Measurements from ENCODE around the gene INPP4B.

The INPP4B gene

DNA sequence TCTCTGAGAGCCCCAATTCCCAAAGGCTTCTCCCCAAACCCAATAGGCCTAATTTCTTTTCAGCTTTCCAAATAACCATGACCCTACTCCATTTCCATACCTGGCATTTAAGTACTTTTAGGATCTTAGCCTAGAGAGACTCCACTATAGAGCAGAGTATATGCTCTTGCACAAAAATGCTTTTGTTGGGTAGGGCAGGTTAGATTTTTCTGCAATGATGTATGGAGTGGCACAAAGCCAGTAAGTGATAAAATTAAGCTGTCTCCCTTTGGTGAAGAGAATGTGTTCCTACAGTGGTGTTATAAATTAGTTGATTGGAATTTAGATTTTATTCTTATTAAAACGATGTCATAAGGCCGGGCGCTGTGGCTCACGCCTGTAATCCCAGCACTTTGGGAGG lies 124.9 kb downstream of the INPP4B start:
- DNase-seq, result no peak

DNA sequence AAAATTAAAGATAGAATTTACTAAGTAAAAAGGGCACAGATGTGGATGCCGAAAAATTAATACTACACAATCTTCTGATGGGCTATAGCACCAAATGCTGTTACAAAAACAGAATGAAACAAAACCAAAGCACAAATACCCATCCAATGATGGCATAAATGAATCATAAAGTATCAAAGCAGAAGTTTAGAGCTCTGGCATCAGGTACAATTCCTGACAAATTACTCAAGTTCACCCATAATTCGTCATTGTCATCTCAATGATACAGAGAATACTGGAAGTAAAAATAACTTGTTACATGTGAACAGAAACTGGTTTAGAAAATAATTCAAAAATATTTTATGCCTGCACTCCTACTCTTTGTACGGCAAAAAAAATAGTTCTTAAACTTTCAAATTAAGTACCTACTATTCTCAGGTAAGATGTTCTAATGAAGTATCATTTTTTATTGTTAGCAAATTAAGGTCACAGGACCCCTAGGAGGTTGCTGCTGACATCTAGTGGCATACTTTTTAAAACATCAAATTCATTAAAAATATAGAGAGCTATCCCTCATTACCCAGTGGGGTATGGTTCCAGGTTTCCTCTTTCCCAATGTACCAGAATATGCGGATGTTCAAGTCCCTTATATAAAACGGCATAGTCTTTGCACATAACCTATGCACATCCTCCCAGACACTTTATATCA lies 126.1 kb downstream of the INPP4B start:
- no peak for DNase-seq

DNA sequence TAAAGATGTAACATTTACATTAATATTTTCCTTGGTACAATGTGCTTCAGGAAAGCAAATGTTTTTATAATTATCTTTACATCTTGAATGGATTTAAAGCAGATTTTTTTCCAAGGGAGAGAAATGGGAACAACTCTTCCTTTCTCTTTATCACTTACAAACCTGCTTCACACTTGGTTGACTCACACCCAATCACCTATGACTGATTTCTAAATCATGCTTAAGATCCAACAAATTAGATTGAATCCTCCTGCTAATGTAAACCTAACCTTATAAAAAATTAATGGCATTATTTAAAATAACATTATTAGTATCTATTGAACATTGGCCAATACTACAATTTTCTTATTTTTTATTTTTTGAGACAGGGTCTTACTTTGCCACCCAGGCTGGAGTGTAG lies 127.1 kb downstream of the INPP4B start:
- DNase-seq, result no peak

DNA sequence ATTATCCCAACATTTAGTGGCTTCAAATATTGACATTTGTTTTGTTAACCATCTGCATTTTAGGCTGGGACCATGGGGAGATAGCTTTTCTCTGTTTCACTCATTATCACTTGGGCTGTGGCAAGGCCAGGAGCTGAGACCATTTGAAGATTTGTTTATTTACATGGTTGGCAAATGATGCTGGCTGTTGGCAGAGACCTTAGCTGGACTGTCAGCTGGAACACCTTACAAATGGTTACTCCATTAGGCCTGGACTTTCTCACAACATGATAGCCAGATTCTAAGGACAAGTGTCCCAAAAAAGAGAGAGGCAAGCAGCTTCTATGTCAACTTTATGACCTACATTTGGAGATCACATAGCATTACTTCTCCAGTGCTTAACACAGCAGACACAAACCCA lies 130.4 kb downstream of the INPP4B start:
- no peak for DNase-seq

DNA sequence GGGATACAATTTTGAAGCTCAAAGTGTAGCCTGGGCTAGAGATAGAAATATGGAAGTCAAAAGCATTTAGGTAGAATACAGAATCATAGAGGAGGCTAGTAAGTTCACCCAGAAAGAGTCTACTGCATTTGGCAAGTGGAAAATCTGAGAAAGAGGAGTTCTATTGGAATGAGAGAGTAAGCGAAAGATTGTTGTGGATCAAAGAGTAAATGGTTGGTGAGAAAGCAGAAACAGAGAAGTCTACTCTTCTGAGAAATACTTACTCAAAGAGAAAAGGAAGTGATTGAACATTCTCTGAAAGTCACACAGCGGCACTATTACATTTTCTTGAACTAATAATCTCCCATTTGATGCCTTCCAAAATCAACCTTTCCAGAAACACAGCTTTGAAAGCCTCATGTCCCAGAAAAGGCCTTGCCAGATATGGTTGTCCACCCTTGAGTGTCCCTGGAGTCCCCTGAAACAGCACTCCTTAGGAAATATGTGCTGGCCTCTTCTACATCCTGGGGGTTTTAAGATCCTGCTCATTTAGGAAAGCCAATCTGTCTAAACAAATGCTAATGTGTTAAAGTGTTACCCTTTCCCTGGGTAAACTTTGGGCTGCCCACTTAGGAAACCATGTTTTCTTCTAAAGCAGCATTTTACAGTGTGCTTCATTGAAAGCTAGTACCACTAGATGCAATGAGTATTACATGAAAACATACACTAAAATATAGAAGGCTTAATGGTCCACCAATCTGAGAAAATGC lies 132.6 kb downstream of the INPP4B start:
- DNase-seq, result no peak

DNA sequence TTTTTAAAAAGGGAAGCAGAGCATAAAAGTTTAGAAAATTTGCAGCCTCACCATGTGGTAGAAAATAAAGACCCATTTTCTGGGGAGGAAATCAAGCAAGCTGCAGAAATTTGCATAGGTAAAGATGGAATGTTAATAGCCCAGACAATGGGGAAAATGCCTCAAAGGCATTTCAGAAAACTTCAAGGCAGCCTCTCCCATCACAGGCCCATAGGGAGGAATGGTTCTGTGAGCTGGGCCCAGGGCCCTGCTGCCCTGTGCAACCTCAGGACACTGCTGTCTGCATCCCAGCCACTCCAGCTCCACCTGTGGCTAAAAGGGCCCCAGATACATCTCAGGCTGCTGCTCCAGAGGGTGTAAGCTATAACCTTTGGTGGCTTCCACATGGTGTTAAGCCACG lies 137.9 kb downstream of the INPP4B start:
- no peak for DNase-seq

DNA sequence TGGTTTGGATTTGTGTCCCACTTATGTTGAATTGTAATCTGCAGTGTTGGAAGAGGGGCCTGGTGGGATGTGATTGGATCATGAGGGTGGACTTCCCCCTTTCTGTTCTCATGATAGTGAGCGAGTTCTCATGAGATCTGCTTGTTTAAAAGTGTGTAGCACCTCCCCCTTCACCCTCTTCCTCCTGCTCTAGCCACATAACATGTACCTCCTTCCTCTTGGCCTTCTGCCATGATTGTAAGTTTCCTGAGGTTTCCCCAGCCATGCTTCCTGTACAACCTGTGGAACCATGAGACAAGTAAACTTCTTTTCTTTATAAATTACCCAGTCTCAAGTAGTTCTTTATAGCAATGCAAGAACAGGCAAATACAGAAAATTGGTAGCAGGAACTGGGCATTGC lies 138.7 kb downstream of the INPP4B start:
- DNase-seq, result no peak

DNA sequence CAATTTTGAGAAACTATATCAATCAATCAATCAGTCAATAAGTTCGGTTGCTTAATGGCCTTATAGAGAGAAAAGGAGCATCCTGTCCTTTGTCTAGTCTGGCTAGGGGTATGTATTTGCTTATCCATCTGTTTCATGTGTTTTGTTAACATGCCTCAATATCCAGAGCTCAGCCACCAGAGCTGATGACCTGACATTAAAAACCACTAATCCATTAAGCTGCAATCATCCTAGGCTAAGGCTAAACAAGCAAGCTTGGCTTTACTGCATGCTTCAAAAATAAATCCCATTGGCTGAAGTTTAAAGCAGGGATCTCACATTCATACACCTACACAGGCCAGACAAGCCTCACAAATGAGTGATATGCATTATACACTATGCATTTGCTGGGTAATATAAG lies 139.7 kb downstream of the INPP4B start:
- no peak for DNase-seq

DNA sequence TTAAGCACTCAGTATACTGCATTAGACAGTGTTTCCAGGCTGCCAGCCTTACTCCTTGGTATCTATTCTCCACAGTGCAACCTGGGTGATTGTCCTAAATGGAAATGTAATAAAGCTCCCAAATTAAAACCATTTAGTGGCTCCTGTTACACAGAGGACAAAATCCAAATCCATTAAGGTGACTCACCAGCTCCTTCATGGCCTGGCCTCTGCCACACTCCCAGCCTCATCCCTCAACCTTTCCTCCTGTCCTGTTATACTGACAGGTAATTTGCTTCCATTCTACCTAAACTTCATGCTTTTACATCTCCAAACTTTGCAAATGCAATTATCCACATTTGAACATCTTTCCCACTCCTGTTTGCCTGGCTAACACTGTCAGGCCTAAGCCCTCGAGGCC lies 140.3 kb downstream of the INPP4B start:
- DNase-seq, result no peak

DNA sequence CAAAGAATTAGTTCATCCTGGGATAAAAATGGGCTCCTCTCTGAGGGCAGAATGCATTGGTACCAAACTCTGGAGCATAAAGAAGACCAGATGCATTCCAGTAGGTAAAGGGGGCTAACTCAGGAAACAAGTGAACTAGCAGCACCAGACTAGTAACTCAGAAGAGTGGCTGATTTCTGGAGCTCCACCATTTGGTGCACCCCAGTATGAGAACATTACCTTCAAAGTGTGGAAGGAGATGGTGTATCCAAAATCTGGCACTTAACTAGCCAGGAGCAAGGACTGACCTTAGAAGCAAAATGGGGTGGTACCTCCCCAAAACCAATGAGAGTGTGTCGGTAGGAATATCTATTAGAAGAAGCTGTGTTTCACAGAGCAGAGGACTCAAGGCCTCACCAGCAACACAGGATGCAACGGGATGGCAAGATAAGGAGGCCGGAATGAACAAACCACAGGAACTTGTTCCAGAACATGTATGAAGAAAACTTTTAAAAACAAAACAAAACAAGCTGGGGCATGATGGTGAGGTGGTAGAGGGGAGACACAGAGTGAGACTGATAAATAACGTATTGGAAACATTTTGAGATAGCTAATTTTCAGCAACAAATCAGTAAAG lies 142.3 kb downstream of the INPP4B start:
- DNase-seq, result no peak

DNA sequence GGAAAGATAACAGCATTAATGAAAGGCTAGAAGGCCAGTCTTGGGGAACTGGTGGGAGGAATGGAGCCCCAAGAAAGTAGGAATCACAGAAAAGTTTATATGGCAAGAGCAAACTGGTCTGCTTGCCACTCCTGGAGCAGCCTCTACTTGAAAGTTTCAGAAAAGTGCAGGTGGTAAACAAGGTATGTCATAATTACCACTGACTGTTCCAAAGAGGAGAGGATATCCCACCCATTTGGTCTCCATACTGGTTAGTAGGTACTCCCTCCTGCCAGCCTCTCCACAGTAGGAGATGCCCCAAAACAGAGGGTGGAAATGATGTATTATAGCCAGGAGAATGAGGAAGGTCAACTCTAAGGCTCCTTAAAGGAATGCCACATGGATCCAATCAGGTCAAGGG lies 145.1 kb downstream of the INPP4B start:
- DNase-seq, result no peak

DNA sequence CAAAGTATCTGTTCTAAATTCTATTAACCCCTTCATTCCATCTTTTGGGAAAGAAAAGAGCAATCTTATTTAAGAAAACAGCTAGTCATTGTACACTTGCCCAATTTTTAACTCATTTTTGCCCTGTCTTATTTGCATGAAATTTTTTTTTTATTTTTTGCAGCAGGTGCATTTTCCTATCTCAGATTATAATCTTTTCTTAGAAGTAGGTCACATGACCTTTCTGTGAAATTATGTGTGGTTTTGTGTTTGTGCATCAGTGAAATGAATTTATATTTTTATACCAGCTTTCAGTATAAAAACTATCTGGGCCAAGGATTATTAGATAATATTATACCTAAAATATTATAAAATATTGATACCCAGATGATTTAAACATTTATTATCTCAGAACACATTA lies 145.6 kb downstream of the INPP4B start:
- no peak for DNase-seq

DNA sequence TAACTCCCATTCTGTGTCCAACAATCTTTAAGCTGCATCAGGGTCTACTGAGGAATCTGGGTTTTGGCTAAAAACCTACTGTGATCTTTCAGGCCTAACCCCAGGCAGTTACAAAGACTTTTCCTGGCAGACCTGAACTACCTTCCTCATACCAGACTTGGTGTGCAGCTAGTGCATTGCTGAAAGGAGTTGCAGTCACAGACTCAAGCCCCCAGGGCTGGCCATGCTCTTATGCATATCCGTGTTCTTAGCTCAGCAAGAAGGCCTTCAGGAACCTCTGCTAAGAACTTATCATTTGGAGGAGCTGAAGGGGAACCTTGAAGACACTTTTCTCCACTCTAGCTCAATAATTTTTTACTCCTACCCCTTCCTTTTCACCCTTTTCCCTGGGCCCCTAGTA lies 147.5 kb downstream of the INPP4B start:
- no peak for DNase-seq

DNA sequence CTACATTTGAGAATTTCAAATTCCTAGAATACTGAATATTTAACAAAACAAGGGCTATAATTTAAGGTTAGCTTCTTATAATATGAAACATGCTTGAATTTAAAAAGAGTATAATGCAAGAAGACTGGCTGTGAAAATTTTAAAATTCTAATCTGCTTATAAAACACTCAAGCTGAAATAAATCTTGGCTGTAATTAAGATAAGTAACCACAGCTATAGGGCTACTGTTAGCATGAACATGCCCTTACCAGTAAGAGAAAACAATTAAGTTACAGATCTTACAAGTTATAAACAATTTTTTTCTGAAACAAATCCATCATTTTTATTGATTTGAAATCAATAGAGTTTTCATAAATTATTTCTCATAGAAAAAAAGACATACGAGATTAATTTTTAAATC lies 148.2 kb downstream of the INPP4B start:
- DNase-seq, result no peak

DNA sequence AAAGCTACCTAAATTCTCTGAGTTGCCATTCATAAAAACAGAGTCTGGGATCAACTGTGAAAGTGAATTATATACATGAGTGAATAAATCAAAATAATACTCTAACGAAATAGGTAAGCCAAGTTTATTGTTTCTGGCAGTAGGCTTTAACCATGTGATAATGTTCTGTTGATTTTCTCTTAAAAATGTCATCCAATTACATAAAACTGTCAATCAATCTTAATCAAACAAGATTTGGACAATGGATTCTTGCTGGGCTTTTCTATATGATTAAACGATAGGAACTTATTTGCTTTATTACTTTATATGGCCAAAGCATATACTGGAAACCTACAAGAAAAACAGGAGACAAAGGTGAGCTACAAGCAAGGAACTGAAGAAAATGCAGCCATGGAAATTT lies 148.8 kb downstream of the INPP4B start:
- DNase-seq, result no peak

DNA sequence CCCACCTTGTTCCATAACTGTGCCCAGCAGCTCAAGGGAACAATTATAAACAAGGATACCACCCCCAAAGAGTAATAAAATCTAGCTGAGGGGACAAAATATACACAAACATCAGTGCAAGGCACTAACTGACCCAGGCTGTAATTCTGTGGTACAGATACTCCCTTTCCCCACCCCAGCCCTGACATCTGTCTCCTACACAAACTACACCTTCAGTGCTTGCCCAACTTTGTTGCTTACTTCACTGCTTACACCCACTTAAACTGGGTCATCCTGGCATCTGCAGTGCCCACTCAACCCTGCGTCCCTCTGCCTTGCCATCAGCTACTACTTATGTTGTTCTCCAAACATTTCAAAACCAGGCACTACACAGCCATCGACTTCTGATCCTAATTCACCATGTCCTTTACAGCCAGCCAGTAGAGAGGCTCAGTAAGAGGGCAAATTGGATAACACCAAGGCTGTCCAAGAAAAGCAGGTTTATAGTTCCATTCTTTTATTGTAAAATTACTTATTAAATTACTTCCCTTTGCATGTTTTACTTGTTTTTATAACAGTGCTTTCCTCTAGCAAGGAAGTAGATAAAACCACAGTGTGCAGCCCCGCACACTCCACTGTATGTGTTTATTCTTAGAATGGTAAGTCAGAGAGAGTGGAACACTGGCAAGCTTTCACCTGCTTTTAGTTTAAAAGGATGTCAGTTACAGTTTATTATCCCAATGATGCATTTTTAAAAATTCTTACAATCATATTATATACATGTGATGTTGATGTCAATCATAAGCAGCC lies 149.6 kb downstream of the INPP4B start:
- peak; percentile 9 for DNase-seq

DNA sequence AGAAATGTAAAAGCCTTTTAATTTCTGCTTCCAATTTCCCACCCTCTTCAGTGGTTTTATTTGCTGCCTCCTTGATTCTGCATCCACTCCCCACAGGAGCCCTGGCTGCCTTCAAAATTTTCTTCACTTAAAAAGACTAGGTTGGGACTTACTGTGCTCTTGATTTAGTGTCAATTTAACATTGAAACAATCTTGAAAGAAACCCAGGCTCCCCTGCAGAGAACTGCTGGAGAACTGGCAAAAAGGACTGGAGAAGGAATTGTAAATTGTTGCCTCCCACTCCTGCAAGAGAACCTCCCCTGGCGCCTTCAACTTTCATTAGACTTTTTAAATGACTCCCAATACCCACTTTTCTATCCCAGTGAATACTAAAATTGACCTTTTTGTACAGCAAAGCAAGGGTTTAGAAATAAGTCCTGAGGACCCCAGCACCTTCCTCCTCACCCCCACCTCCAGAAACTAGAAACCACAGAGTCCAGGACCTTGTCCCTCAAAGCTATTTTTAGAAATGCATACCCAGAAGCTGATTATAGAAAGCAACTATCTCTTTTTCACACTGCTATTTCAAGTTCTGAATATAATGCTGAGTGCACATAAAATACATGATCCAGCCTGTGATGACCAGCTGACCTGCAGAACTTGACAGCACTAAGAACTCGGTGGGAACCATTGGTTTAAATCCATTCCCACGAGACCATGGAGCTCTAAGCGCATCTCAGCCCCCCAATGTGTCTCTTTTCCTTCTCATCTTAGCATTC lies 155.5 kb downstream of the INPP4B start:
- no peak for DNase-seq

DNA sequence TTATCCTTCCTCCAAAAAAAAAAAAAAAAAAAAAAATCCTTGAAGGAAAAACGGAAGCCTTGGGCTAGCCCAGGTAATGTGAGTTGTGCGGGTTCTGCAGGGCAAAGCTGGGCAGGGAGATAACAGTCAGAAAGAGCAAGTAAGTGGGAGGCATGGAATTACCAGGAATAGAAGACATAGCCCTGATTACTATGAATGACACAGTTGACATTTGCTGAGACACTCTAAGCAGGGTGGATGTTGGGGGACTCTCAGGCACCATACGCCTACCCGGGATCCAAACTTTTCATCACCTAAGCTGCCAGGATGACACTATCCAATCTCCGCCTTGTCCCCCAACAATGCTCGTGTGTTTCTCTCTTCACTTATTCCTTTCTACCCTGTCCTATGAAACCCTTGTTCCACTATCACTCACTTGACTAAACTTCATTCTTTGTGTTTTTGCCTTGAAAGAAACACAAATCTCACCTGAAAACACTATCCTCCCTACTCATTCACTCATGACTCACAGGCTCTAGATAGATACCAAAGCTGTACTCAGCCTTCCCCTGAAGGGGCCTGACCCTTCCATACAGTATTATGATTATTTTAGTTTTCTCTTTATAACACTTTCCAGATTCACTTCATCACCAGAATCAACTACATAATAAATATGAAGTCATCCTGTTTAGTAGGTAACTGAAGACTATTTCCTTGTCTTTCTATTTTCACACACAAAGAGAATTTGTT lies 158.4 kb downstream of the INPP4B start:
- DNase-seq, result no peak

DNA sequence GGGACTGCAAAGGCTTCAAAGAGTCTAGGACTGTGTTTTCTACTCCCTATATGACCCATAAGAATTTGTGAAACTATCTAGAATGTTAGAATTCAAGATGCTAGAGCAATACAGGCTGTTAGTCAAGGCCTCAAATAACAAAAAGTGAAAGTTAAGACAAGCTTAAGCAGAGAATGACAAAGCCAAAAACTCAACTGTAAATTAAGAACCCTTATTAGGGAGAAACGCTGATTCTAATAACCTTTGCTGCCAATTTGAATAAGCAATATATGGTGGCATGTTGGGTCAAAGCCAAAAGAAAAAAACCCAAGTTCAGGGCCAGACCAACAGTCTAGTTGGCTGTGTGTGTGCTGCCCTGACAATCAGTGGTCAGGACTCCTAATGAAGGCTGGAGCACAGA lies 160.0 kb downstream of the INPP4B start:
- no peak for DNase-seq

DNA sequence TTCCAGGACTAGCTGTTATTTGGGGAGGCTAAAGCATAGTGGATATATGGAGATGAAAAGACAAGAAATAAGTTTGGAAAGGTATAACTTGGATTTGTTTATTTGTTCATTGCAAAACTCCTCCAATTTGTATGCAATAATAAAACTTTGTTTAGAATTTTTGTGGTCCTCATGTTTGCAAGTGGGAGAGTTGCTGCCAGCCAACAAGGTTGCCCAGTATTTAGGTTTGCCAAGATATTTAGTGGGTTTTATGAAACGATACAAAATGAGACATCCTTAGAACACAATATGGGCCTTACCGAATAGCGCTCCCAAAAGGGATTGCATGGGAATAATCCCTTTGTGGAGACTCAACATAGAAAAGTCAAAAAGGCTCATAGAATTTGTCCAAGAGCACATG lies 162.1 kb downstream of the INPP4B start:
- DNase-seq, result no peak

DNA sequence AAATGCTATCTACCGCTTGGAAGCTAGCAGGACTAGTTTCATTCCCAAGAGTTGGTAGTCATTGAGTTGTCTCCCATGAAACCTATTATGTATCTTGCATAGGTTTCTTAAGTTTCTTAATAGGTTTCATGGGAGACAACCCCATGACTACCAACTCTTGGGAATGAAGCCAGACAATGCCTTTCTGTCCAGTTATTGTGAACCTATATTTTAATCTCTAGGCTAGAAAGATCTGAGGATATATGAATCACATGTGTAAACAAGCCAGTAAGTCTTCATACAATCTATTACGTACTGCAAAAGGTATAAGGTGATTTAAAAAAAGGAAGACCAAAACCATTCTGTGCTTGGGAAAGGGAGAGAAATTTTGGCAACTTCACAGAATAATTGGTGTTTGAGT lies 162.6 kb downstream of the INPP4B start:
- DNase-seq, result no peak

DNA sequence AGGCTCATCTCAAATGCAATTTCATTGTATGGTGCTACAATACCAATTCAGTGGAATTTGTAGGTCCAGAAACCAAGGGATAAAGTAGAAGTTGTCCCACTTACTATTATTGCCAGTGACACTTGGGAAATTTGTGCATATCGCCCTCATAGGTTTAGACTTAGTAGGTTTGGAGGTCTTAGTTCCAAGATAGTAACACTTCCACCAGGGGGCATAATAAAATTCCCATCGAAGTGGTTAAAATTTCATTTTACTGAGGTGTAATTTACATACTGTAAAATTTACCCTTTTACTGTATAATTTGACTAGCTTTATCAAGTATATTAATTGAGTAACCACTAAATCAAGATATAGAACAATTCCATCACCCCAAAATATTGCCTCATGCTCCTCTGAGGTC lies 174.6 kb downstream of the INPP4B start:
- DNase-seq, result no peak
